Stimulated activated CD4-positive, alpha-beta T cell treated with anti-CD3 and anti-CD28 coated beads, TNF-alpha, amount 100 ng/mL, for 1 hour (primary cell): ENCODE results near the gene F2.
"Not testable (repeated sequence)": the region's sequence is repeated elsewhere in the genome, so short reads cannot be mapped to it uniquely, and the experiment has no call there.

Experiments
- DNase-seq, 3 donors: peaks; one replicate each; pipeline ENCODE4 v3.0.0-alpha.2; 2020; ENCODE audit warnings: low read depth in 3 of 3, low spot score in 1 of 3

The F2 gene

DNA sequence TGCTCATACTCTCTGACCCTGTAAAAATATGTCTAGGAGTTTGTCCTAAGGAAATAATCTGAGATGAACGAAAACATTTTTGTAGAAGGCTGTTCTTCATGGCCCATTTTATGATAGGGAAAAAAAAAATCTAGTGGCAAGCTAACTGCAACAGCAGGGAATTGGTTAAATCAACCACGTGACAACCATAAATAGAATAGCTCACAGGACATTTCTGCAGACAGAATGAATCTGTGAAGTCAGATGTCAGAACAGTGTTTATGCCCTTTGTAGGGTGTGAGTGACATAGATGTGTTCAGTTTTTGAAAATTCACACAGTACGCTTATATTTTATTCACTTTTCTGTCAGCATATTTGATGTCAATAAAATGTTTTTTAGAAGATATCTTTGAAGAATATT is 34.6 kb upstream of the F2 start:
- DNase-seq: no peak

DNA sequence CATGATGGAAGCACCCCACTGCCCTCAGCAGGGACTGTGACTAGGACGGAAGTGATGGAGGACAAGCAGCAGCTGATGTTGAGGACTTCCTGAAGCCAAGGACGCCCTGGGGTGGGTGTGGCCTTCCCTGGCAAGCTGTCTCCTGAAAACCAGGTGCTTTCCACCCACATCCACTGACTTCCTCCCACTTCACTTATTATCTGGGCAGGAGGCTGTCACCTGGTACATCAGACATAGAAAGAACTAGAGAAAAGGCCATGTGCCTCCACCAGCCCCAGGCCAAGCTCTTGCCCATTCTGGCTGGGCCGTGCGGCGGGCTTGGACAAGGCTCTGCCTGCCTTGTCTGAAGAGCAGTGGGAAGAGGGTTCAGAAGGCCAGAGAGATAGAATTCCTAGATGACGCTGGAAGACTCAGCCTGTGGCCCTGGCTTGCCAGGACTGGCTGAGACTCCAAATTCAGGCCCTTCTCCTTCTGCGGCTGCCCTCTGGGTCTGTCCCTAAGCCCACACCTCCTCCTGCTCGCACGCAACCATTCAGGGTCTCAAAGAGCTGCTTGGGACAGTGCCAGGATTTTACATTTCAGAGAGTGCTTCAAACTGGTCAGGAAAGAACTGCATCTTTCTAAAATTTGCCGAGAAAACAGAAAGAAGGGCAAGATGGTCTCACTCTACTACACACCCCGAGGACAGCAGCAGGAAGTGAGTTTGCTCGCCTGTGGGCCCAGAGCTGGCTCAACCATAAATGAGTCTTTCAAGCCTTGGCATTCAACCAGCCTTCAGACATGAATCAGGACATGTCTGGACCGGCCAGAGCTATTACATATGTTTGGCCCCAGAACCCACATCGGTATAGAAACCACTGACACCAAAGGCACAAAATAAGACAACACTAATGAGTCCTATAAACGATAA is 31.9 kb upstream of the F2 start:
- no peak for DNase-seq

DNA sequence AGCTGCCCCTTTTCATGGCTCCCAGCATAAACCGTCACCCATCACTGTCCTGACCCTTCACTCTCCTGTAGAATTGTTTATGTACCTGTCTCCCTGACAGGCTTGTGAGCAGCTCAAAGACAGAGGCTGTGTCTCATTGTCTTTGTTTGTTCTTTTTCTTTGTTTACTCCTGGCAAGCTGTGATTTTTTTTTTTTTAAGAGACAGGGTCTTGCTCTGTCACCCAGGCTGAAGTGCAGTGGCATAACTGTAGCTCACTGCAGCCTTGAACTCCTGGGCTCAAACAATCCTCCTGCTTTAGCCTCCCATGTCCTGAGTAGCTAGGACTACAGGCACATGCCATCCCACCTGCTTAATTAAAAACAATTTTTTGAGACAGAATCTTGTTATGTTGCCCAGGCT is 28.3 kb upstream of the F2 start:
- no peak for DNase-seq

- no peak for DNase-seq
Observed at GRCh38 chr11:46692450-46692849, 26.6 kb upstream of the F2 start.

GRCh38 chr11:46693597-46694012 is 25.4 kb upstream of the F2 start:
- DNase-seq: no peak

GRCh38 chr11:46694072-46694471 is 24.9 kb upstream of the F2 start:
- DNase-seq: no peak

GRCh38 chr11:46694607-46695006 is 24.4 kb upstream of the F2 start:
- no peak for DNase-seq

DNA sequence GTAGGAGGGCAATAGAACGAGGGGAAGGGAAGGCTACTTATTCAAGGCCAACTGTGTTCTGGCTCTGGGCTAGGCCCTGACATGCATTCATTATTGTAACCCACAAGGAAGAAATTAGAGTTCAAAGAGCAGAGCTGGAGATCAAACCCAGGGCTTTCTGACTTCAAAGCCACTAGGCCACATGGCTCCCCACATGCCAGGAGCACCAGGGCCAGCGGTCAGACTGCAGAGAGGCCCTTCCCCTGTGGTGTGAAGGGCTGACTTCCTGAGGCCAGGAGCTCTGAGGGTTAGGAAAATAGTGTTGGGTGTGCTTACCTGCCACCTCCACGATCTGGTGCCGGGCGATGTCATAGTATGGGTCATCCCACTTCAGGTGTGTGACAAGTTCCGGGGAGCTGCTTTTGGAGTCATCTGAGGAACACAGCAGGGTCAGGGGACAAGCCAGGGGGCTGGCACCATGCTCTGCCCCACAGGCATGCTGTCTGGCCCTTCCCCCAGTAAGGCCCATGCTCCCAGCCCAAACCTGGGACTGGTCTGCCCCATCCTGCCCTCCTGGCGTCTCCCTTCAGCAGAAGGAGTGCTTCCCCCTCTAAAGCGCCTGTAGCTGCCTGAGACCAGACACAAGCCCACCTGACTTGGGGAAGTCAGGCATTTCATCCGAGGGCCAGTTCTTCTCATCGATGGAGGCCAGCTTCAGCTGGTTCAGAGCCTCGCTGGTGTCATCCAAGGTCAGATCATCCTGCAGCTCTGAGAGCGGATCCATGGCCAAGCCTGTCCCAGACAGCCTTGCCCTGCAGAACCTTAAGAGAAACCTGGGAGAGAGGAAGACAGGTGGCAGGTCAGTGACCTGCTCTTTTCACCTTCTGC is 23.4 kb upstream of the F2 start:
- no peak for DNase-seq

GRCh38 chr11:46696212-46696558 is 22.8 kb upstream of the F2 start:
- DNase-seq: no peak

- DNase-seq: no peak
Observed at GRCh38 chr11:46697303-46697702, 21.7 kb upstream of the F2 start.

DNA sequence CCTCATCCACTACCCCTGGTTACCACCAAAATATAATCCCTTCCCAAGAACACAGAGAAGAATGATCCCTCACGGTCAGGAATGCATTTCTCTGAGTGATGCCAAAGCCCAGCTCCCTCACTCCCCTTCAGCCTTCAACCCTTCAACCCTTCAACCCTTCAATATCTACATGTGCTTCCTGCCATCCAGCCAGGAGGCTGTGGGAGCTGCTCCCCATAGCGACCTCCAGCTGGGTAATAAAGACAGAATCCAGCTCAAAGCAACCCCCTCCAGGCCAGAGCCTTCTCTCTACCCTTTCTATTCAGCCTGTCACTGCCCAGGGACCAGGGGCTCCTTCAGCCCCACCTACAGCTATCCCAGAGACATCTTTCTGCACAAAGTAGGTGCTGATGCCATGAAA is 21.3 kb upstream of the F2 start:
- DNase-seq: no peak

DNA sequence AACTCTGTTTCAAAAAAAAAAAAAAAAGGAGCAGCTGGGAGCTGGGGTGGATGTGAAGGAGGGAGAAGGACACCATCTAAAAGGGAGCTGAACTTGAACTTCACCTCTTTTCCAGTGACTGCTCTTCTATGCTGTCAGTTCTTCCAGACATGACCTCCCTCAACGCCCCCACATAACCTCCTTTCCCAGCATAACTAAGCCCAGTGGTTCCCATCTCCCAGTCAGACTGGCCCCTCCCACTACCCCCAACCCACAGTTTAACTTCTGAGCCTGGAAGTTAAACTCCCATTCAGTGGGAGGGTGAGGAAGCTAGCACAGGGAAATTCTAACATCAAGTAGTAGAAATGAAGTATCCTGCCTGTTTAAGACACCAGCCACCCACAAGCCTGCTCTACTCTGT is 20.4 kb upstream of the F2 start:
- DNase-seq: no peak

- peak; percentile 97 to 99 (median 97) for DNase-seq
Observed at GRCh38 chr11:46700241-46701077, 18.6 kb upstream of the F2 start, which contains the start of the genes ARHGAP1 and ZNF408. TSS of gene ARHGAP1 (minus strand) at chr11:46700619. CDS start at chr11:46696107, 4,512 bp downstream. TSS of gene ZNF408 (plus strand) at chr11:46701031. CDS start at chr11:46701048, 17 bp downstream.

DNA sequence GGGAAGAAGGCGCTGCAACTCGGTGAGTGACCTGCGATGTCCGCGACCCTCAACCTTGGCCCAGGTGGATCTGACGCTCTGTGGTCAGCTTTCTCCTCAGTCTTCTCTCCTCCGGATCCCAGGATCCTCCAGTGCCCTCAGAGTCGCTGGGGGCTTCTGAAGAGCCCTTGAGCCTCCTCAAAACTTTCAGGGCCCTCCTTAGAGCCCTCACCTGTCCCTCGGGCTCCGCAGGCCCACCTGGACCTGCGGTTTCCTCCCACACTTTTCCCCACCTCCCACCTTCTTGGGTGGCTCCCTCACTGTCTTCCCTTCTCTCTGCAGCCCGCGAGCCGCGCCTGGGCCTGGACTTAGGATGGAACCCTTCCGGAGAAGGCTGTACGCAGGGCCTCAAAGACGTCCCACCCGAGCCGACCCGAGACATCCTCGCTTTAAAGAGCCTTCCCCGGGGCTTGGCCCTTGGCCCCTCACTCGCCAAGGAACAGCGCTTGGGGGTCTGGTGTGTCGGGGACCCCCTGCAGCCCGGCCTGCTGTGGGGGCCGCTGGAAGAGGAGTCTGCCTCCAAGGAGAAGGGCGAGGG is 17.8 kb upstream of the F2 start:
- no peak for DNase-seq

DNA sequence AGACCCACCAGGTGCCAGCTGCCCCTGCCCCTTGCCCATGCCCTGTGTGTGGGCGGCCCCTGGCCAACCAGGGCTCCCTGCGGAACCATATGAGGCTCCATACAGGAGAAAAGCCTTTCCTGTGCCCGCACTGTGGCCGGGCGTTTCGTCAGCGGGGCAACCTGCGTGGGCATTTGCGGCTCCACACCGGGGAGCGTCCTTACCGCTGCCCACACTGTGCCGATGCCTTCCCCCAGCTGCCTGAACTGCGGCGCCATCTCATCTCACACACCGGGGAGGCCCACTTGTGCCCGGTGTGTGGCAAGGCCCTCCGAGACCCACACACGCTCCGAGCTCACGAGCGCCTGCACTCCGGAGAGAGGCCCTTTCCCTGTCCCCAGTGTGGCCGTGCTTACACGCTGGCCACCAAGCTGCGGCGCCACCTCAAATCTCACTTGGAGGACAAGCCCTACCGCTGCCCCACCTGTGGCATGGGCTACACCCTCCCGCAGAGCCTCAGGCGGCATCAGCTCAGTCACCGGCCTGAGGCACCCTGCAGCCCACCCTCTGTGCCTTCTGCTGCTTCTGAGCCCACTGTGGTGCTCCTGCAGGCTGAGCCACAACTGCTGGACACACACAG is 13.8 kb upstream of the F2 start:
- no peak for DNase-seq

- DNase-seq: no peak
Observed at GRCh38 chr11:46706886-46707285, 12.1 kb upstream of the F2 start.

- not testable (repeated sequence) for DNase-seq
Observed at GRCh38 chr11:46709351-46709750, 9.7 kb upstream of the F2 start.

DNA sequence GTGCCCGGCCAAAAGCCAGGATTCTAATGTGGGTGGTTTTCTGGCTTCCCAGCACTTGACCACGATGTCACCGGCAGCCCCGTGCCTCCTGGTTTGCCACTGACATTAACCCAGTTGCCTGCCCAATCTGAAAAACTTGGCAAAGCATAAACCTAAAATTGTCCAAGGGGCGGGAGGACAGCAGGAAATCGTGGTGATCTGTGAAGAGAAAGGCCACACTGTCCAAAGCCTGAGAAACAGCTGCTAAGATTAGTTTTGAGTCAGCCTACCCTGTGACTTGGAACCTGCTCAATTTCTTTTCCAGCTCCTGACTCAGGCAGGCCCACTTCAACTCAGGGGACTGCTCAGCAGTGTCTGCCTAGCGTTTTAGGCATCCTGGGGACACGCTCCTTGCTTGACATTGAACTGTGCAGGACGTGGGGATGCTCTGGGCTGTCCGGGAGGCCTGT is 8.2 kb upstream of the F2 start:
- DNase-seq: no peak

- DNase-seq: no peak
Observed at GRCh38 chr11:46711303-46711702, 7.7 kb upstream of the F2 start.

DNA sequence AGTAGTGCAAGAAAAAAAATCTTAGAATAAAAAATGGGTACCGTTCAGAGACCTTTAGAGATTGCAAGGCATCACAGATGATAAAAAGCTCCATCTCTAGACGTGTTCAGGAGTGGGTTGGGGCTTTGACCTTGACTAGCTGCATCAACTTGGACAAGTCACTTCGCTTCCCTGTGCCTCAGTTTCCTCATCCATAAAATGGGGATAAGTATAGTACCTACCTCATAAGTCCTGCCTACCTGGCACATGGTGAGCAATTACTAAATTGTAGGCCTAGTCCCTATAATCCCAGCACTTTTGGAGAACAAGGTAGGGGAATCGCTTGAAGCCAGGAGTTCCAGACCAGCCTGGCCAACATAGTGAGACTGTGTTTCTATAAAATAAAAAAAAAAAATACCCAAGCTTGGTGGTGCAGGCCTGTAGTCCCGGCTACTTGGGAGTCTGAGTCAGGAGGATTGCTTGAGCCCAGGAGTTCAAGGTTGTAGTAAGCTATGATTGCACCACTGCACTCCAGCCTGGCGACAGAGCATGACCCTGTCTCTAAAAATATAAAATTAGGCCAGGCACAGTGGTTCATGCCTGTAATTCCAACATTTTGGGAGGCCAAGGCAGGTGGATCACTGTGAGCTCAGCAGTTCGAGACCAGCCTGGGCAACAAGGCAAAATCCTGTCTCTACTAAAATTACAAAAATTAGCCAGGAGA is 6.0 kb upstream of the F2 start:
- DNase-seq: no peak
